Hepatocyte (in vitro differentiated cells): Measurements from ENCODE around the gene MYO18B. TPM values are rescaled to one million over a fixed set of nuclear protein-coding genes. Genes with fewer than 3 reads are reported as not detected.
A peak's percentile ranks its signal among the peaks of the same experiment; 100 is the strongest.

Source experiments
- DNase-seq: peaks from one replicate; pipeline ENCODE4 v3.0.0-alpha.2; 2016; ENCODE audit warnings: low spot score
- H2AFZ ChIP-seq: fragments of 200-600 bp; sonication (generic); 2 replicates; pipeline ENCODE4 v1.6.0; 2016; ENCODE audit warnings: antibody characterized with exemption, mild to moderate bottlenecking
- H3K27ac ChIP-seq: fragments of 200-600 bp; sonication (generic); 2 replicates; pipeline ENCODE4 v1.5.1; 2016; ENCODE audit warnings: mild to moderate bottlenecking
- H3K27me3 ChIP-seq: fragments of 200-600 bp; sonication (generic); 2 replicates; pipeline ENCODE4 v1.6.1; 2016
- H3K36me3 ChIP-seq: fragments of 200-600 bp; sonication (generic); replicated peaks from 2 replicates; pipeline ENCODE4 v1.5.1; 2016; ENCODE audit warnings: low read depth; ENCODE audit not compliant: insufficient read depth
- H3K4me1 ChIP-seq: fragments of 200-600 bp; sonication (generic); 2 replicates; pipeline ENCODE4 v1.5.1; 2016; ENCODE audit warnings: mild to moderate bottlenecking, moderate library complexity; ENCODE audit not compliant: insufficient read depth
- H3K4me2 ChIP-seq: fragments of 200-600 bp; sonication (generic); 2 replicates; pipeline ENCODE4 v1.6.0; 2016
- H3K4me3 ChIP-seq: fragments of 200-600 bp; sonication (generic); 2 replicates; pipeline ENCODE4 v1.5.1; 2016; ENCODE audit warnings: mild to moderate bottlenecking
- H3K79me2 ChIP-seq: fragments of 200-600 bp; sonication (generic); 2 replicates; pipeline ENCODE4 v1.6.0; 2017; ENCODE audit warnings: mild to moderate bottlenecking
- H3K9me2 ChIP-seq: fragments of 200-600 bp; sonication (generic); replicated peaks from 2 replicates; pipeline ENCODE4 v1.6.0; 2017; ENCODE audit warnings: mild to moderate bottlenecking; ENCODE audit not compliant: insufficient read depth
- H3K9me3 ChIP-seq: fragments of 200-600 bp; sonication (generic); 2 replicates; pipeline ENCODE4 v1.5.1; 2016; ENCODE audit warnings: low read depth, mild to moderate bottlenecking
- H4K20me1 ChIP-seq: fragments of 200-600 bp; sonication (generic); 2 replicates; pipeline ENCODE4 v1.6.0; 2016; ENCODE audit warnings: mild to moderate bottlenecking; ENCODE audit not compliant: insufficient read depth, poor library complexity, severe bottlenecking
- EZH2 ChIP-seq: fragments of 200-600 bp; sonication (generic); IDR thresholded peaks from 2 replicates; pipeline ENCODE4 v1.6.1; 2016; ENCODE audit warnings: antibody characterized with exemption, mild to moderate bottlenecking, borderline replicate concordance
- EZH2phosphoT487 ChIP-seq: fragments of 200-600 bp; sonication (generic); IDR thresholded peaks from one replicate; pipeline ENCODE4 v1.6.1; 2018; ENCODE audit warnings: antibody characterized with exemption, mild to moderate bottlenecking, low read depth, moderate library complexity; ENCODE audit not compliant: unreplicated experiment, severe bottlenecking
- WGBS: methylation state at CpG from one replicate; pipeline ENCODE4 v1.1.6; 2016; ENCODE audit warnings: low lambda C conversion rate; ENCODE audit errors: missing lambda C conversion rate; 5-methylcytosine and 5-hydroxymethylcytosine counted together
- polyA plus RNA-seq: library from polyadenylated mRNA; unstranded; fragments of >200 nt; fragmentation: Nextera tagmentation; extraction: Ambion mirVana; gene quantifications from 2 replicates; pipeline ENCODE4 v1.2.1, GENCODE V29; 2016
- total RNA-seq: library from RNA; depleted of rRNA; stranded (reverse); fragments of >200 nt; gene quantifications from 2 replicates; pipeline ENCODE4 v1.2.3, GENCODE V29; 2014
- TF ChIP-seq, protein P1 (sequence below): fragments of 200-600 bp; sonication (generic); IDR thresholded peaks from 2 replicates; pipeline ENCODE4 v1.5.1; 2016; ENCODE audit warnings: antibody characterized with exemption, mild to moderate bottlenecking; ENCODE audit not compliant: poor library complexity

The MYO18B gene
- total and polyA plus RNA-seq, 2 experiments from 2014 or later, result 0.23 TPM; not detected in 1

DNA sequence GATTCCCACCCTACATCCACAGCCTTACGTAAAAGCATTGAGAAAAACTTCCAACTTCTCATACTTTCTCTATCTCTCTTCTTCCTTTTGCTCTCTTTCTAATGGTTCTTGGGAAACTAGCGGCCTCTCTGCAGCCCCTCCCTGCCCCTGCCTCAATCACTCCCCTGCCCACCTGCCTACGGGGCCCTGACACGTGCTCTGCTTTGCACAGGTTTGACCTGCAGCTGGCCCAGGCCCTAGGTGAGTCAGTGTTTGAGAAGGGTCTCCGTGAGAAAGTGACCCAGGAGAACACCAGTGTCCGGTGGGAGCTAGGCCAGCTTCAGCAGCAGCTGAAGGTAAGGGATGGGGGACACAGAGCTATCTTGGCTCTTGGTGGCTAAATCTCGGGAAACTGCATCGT is 160.4 kb downstream of the MYO18B start:
- Histone ChIP-seq H3K79me2 (no peaks in the 10 kb centered on the region), H3K9me3 (no peaks in the 10 kb centered on the region), H3K4me3 (no peak overlapping the region), H3K9me2 (no peaks in the 10 kb centered on the region), H4K20me1 (no peaks in the 10 kb centered on the region), H3K27me3 (peaks cover 9% of the 10 kb centered on the region), H3K4me2 (no peak overlapping the region), H3K36me3 (no peaks in the 10 kb centered on the region), H3K4me1 (no peaks in the 10 kb centered on the region), H2AFZ (no peak overlapping the region), H3K27ac (no peak overlapping the region)
- TF ChIP-seq, protein P1, sequence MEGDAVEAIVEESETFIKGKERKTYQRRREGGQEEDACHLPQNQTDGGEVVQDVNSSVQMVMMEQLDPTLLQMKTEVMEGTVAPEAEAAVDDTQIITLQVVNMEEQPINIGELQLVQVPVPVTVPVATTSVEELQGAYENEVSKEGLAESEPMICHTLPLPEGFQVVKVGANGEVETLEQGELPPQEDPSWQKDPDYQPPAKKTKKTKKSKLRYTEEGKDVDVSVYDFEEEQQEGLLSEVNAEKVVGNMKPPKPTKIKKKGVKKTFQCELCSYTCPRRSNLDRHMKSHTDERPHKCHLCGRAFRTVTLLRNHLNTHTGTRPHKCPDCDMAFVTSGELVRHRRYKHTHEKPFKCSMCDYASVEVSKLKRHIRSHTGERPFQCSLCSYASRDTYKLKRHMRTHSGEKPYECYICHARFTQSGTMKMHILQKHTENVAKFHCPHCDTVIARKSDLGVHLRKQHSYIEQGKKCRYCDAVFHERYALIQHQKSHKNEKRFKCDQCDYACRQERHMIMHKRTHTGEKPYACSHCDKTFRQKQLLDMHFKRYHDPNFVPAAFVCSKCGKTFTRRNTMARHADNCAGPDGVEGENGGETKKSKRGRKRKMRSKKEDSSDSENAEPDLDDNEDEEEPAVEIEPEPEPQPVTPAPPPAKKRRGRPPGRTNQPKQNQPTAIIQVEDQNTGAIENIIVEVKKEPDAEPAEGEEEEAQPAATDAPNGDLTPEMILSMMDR, result no peak
- TF ChIP-seq EZH2phosphoT487, result no peak
- no peak for TF ChIP-seq EZH2
- no peak for DNase-seq
- WGBS, result 79% methylated on average over 8 of the region's 8 CpGs

DNA sequence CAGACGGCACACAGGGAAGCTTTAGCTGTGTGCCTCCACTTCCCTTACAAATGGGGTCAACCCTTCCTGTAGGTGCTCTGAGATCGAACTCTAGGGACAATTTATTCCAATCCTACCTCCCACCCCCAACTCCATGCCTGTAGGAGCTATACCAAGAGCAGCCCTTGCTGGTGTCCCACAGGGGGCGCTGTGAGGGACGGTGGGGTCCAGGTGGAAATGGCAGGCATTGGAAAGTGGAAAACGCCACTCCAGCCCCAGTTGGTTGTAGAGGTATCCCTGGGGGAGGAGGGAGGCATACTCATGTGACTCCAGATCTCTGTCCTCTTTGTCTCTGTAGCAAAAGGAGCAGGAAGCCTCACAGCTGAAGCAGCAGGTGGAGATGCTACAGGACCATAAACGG is 161.3 kb downstream of the MYO18B start:
- Histone ChIP-seq H3K4me1 (no peaks in the 10 kb centered on the region), H3K4me3 (no peak overlapping the region), H3K27ac (no peak overlapping the region), H3K9me3 (no peaks in the 10 kb centered on the region), H3K27me3 (peaks cover 9% of the 10 kb centered on the region), H3K36me3 (no peaks in the 10 kb centered on the region), H3K79me2 (no peaks in the 10 kb centered on the region), H3K9me2 (no peaks in the 10 kb centered on the region), H4K20me1 (no peaks in the 10 kb centered on the region), H3K4me2 (no peak overlapping the region), H2AFZ (no peak overlapping the region)
- 51% methylated on average over 6 of the region's 6 CpGs for whole genome bisulfite sequencing
- DNase-seq, result no peak
- TF ChIP-seq, protein P1, result peak; percentile 6
- TF ChIP-seq EZH2 (no peak), EZH2phosphoT487 (no peak)

DNA sequence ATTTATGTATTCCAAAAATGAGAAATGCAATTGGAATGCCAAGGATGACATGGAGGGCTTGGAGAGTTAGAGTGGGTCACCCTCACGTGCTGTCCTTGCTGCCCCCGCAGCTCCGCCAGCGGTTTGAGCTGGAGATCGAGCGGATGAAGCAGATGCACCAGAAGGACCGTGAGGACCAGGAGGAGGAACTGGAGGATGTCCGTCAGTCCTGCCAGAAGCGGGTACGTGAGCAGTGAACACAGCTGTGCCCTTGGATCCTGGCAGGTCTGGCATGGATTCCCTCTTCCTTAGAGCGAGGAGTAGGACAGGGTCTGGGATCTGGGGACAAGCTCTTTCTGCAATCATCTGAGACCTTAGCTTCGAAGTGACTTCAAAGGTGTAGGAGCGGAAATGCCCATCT is 166.2 kb downstream of the MYO18B start:
- peaks cover 45% of the 10 kb centered on the region for H3K27me3 ChIP-seq
- no peak for DNase-seq
- no peak overlapping the region for H3K27ac ChIP-seq
- TF ChIP-seq EZH2phosphoT487 (no peak), EZH2 (no peak)
- TF ChIP-seq, protein P1, result no peak
- H3K4me2 ChIP-seq, result no peak overlapping the region
- H3K79me2 ChIP-seq, result no peaks in the 10 kb centered on the region
- WGBS, result 91% methylated on average over 13 of the region's 13 CpGs
- H3K9me3 ChIP-seq, result no peaks in the 10 kb centered on the region
- H3K4me1 ChIP-seq, result no peaks in the 10 kb centered on the region
- no peaks in the 10 kb centered on the region for H3K9me2 ChIP-seq
- no peak overlapping the region for H2AFZ ChIP-seq
- no peak overlapping the region for H3K4me3 ChIP-seq
- no peaks in the 10 kb centered on the region for H3K36me3 ChIP-seq
- no peaks in the 10 kb centered on the region for H4K20me1 ChIP-seq

DNA sequence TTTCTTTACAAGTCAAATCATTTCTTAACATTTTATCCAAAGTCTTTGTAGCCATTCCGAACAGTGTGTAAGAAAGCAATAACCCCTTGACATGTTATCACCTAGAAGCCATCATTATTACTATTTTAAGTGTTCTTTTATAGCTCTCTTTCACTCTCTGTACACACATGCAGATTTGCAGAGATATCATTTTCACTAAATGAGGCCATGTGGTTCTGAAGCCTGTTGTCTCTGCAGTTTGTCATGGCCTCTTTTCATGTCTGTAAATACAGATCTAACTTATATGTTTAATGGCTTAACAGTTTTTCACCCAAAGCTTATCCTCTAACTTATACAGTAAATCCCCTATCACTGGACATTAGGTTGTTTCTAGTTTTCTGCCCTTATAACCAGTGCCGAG is 166.8 kb downstream of the MYO18B start:
- WGBS, result 59% methylated on average over 2 of the region's 2 CpGs
- Histone ChIP-seq H3K27me3 (peaks cover 50% of the 10 kb centered on the region), H3K36me3 (no peaks in the 10 kb centered on the region), H3K4me3 (no peak overlapping the region), H3K79me2 (no peaks in the 10 kb centered on the region), H3K9me3 (no peaks in the 10 kb centered on the region), H3K27ac (no peak overlapping the region), H2AFZ (no peak overlapping the region), H3K4me2 (no peak overlapping the region), H3K9me2 (no peaks in the 10 kb centered on the region), H3K4me1 (no peaks in the 10 kb centered on the region), H4K20me1 (no peaks in the 10 kb centered on the region)
- DNase-seq, result no peak
- TF ChIP-seq, protein P1, result no peak
- no peak for TF ChIP-seq EZH2
- TF ChIP-seq EZH2phosphoT487, result no peak
